ENCODE results near the gene RANBP1. TPM values are rescaled to one million over a fixed set of nuclear protein-coding genes. Genes with fewer than 3 reads are reported as not detected.

RANBP1 gene
- total RNA-seq, 1 experiment from 2014 or later: 522 TPM

- no CpG with 5 or more reads among the region's 4 CpGs for WGBS (ENCODE audit: extremely low coverage, insufficient read length, low lambda C conversion rate)
- H3K79me2 ChIP-seq (ENCODE audit: insufficient read depth, low read length): no peaks in the 10 kb centered on the region; the same call in 1 of the 2 replicates
Observed at GRCh38 chr22:20135265-20135664, 19.4 kb downstream of the RANBP1 start.

More at GRCh38 chr22:20135265-20135664, 19.4 kb downstream of the RANBP1 start:
- Histone ChIP-seq H3K9me3 (ENCODE audit: control insufficient read depth, low read depth, low read length) (no peaks in the 10 kb centered on the region), H2AFZ (ENCODE audit: low read length) (no peak overlapping the region), H4K8ac (replicated peaks; ENCODE audit: insufficient read length, low read depth, low read length) (no peak overlapping the region), H3K79me1 (ENCODE audit: insufficient read depth, low read depth, low read length, poor library complexity, severe bottlenecking) (no peaks in the 10 kb centered on the region), H4K91ac (ENCODE audit: insufficient read length, low read depth, low read length) (no peak overlapping the region), H2BK12ac (ENCODE audit: insufficient read length, low read depth, low read length) (no peak overlapping the region), H3K4me1 (ENCODE audit: insufficient read depth, low read length) (no peaks in the 10 kb centered on the region), H3K23ac (ENCODE audit: insufficient read length, low read depth, low read length) (no peak overlapping the region), H2BK15ac (ENCODE audit: low read depth, low read length) (no peak overlapping the region), H2BK5ac (ENCODE audit: insufficient read length, low read length) (no peak overlapping the region), H4K20me1 (ENCODE audit: control insufficient read depth, insufficient read depth, insufficient read length) (peaks cover 3% of the 10 kb centered on the region), H3T11ph (ENCODE audit: low read length) (no peak overlapping the region), H3K18ac (ENCODE audit: insufficient read length, low read depth, low read length) (no peak overlapping the region), H3K4me2 (ENCODE audit: insufficient read depth, insufficient read length, low read length) (no peak overlapping the region), H4K5ac (ENCODE audit: insufficient read length, low read depth, low read length) (no peak overlapping the region), H2BK120ac (ENCODE audit: low read depth, low read length, poor library complexity, severe bottlenecking) (no peak overlapping the region), H3K56ac (ENCODE audit: insufficient read length, low read depth, low read length) (no peak overlapping the region), H2BK20ac (ENCODE audit: low read depth, low read length, poor library complexity, severe bottlenecking) (no peak overlapping the region), H3K27ac (ENCODE audit: insufficient read length, low read depth, low read length) (no peak overlapping the region), H3K14ac (ENCODE audit: insufficient read depth, low read length) (no peak overlapping the region), H2AK5ac (ENCODE audit: insufficient read length, low read length) (no peak overlapping the region), H3K27me3 (ENCODE audit: insufficient read depth, low read length) (no peaks in the 10 kb centered on the region), H3K9ac (ENCODE audit: extremely low read depth, insufficient read length, low read length) (no peak overlapping the region), H3K23me2 (ENCODE audit: insufficient read length, low read depth, low read length, poor library complexity, severe bottlenecking) (peaks cover 4% of the 10 kb centered on the region), H3K4ac (ENCODE audit: low read depth, low read length) (no peak overlapping the region)
- no peak for DNase-seq
- Mint-ChIP-seq H3K27me3 (ENCODE audit: low read depth) (no peaks in the 10 kb centered on the region), H3K9me3 (no peaks in the 10 kb centered on the region), H3K27ac (peak overlapping the region in 1 of 3 experiments; percentile 35; a peak in 1 of 7 replicates), H3K4me3 (no peak overlapping the region), H3K36me3 (ENCODE audit: insufficient read depth in 1 of 3, low read depth in 3 of 3) (no peaks in the 10 kb centered on the region; a peak in 2 of 7 replicates), H3K4me1 (peaks cover 2 to 3% of the 10 kb centered on the region in 2 experiments; a peak in 1 of 4 replicates)
- TF ChIP-seq CTCF (conservative IDR thresholded peaks at IDR 0.05): no peak

Data from H9 (cell line).